HCT116 (cell line): ENCODE measurements around the gene PIGA. TPM values are rescaled to one million over a fixed set of nuclear protein-coding genes. Genes with fewer than 3 reads are reported as not detected.

Experiments used
- ATAC-seq: fragments of 200-7000 bp; cut with Tn5 transposase; 2 replicates; pipeline ENCODE4 v1.9.1; 2020; ENCODE audit warnings: mild to moderate bottlenecking, moderate library complexity
- BruUV-seq: library from RNA; stranded (reverse); fragments of 400-500 nt; replicated peaks from 2 replicates; lab custom pipeline; 2021; lab: Mats Ljungman, UMichigan
- CTCF ChIA-PET: fragments of 300-600 bp; sonication (Branson Sonifier 250); formaldehyde crosslinking; loops from one replicate; lab custom pipeline; 2021; ENCODE audit warnings: antibody characterized with exemption; lab: Charles Lee
- POLR2A ChIA-PET: fragments of 300-600, 350-600 bp; sonication (Branson Sonifier 250); formaldehyde crosslinking; loops from one replicate; lab custom pipeline; 2021; ENCODE audit warnings: antibody characterized with exemption; lab: Charles Lee
- RAD21 ChIA-PET, 2 experiments: fragments of 300-600 bp; sonication (Branson Sonifier 250); formaldehyde crosslinking; loops; one replicate each; lab custom pipeline; 2023; ENCODE audit warnings: low total read pairs in 2 of 2; ENCODE audit not compliant: uncharacterized antibody in 2 of 2, unreplicated experiment in 2 of 2, low non-redundant PET in 1 of 2; lab: Charles Lee
- DNase-seq: peaks from one replicate; pipeline ENCODE4 v3.0.0-alpha.2; 2010; ENCODE audit warnings: low read depth, low spot score
- H2AFZ ChIP-seq: fragments of 200-600 bp; shearing (Covaris generic), sonication (generic); 2 replicates; pipeline ENCODE4 v1.6.1; 2017; ENCODE audit warnings: low read depth, mixed run types, mixed read lengths, antibody characterized with exemption, low read length; ENCODE audit not compliant: poor library complexity, severe bottlenecking
- H3K27ac ChIP-seq: 2 replicates; pipeline ENCODE4 v1.5.1; 2012; ENCODE audit warnings: low read depth, low read length
- H3K27me3 ChIP-seq: fragments of 200-600 bp; sonication (generic); 2 replicates; pipeline ENCODE4 v1.6.1; 2016; ENCODE audit warnings: mixed run types, low read length, mixed read lengths; ENCODE audit not compliant: insufficient read depth
- H3K36me3 ChIP-seq, 2 experiments: fragments of 200-500 bp in 1 of 2; fragments of 200-600 bp in 1 of 2; sonication (Bioruptor generic) in 1 of 2; sonication (generic) in 1 of 2; 2 replicates each; pipeline versions ENCODE4 v1.5.1 to v1.6.1; 2014 to 2016; ENCODE audit warnings: low read length in 2 of 2, inconsistent platforms in 1 of 2, mixed read lengths in 1 of 2, mixed run types in 1 of 2; ENCODE audit not compliant: insufficient read depth in 2 of 2, control insufficient read depth in 1 of 2
- H3K4me1 ChIP-seq, 2 experiments: fragments of 200-600 bp in 1 of 2; sonication (generic) in 1 of 2; 2 replicates each; pipeline versions ENCODE4 v1.5.1 to v1.6.1; 2012 to 2017; ENCODE audit warnings: low read length in 2 of 2, inconsistent platforms in 1 of 2, mild to moderate bottlenecking in 1 of 2, mixed read lengths in 1 of 2, mixed run types in 1 of 2, moderate library complexity in 1 of 2; ENCODE audit not compliant: insufficient read depth in 2 of 2, control insufficient read depth in 1 of 2
- H3K4me2 ChIP-seq: fragments of 200-600 bp; sonication (generic); 2 replicates; pipeline ENCODE4 v1.6.1; 2017; ENCODE audit warnings: mixed run types, low read length, mixed read lengths
- H3K4me3 ChIP-seq, 2 experiments: fragments of 200-600 bp in 1 of 2; sonication (generic) in 1 of 2; replicated peaks in 1 of 2; 2 replicates each; pipeline ENCODE4 v1.5.1; 2011 to 2016; ENCODE audit warnings: low read length in 2 of 2, control low read depth in 1 of 2, low read depth in 1 of 2, mild to moderate bottlenecking in 1 of 2, mixed read lengths in 1 of 2, mixed run types in 1 of 2
- H3K79me2 ChIP-seq: fragments of 200-600 bp; sonication (generic); 2 replicates; pipeline ENCODE4 v1.6.1; 2017; ENCODE audit warnings: mild to moderate bottlenecking, mixed run types, low read length, moderate library complexity, mixed read lengths; ENCODE audit not compliant: insufficient read depth
- H3K9ac ChIP-seq: fragments of 200-600 bp; sonication (generic); 2 replicates; pipeline ENCODE4 v1.6.1; 2016; ENCODE audit warnings: low read length, mixed read lengths
- H3K9me2 ChIP-seq: fragments of 200-600 bp; sonication (generic), shearing (Covaris generic); 2 replicates; pipeline ENCODE4 v1.6.1; 2017; ENCODE audit warnings: mixed run types, mild to moderate bottlenecking, moderate library complexity; ENCODE audit not compliant: insufficient read depth
- H3K9me3 ChIP-seq, 2 experiments: fragments of 200-500 bp in 1 of 2; fragments of 200-600 bp in 1 of 2; sonication (Bioruptor generic) in 1 of 2; sonication (generic) in 1 of 2; 2 replicates each; pipeline ENCODE4 v1.6.1; 2014 to 2017; ENCODE audit warnings: low read length in 2 of 2, mixed read lengths in 2 of 2, inconsistent platforms in 1 of 2, low read depth in 1 of 2, mild to moderate bottlenecking in 1 of 2, mixed run types in 1 of 2, moderate library complexity in 1 of 2; ENCODE audit not compliant: control insufficient read depth in 1 of 2, insufficient read depth in 1 of 2
- H4K20me1 ChIP-seq: fragments of 200-600 bp; sonication (generic), shearing (Covaris generic); 2 replicates; pipeline ENCODE4 v1.6.1; 2017; ENCODE audit warnings: mixed run types, mild to moderate bottlenecking, moderate library complexity; ENCODE audit not compliant: insufficient read depth
- ATF3 ChIP-seq: IDR thresholded peaks from 2 replicates; pipeline ENCODE4 v1.6.1; 2012
- CEBPB ChIP-seq: IDR thresholded peaks from 2 replicates; pipeline ENCODE4 v1.6.1; 2012; ENCODE audit warnings: low read depth
- CTCF ChIP-seq, 3 experiments: fragments of 200-600 bp in 1 of 3; sonication (generic) in 1 of 3; IDR thresholded peaks in 2 of 3; conservative IDR thresholded peaks in 1 of 3; 2 replicates each; pipeline ENCODE4 v1.5.1; 2012 to 2017; ENCODE audit warnings: low read depth in 2 of 3, low read length in 2 of 3, antibody characterized with exemption in 1 of 3, borderline replicate concordance in 1 of 3, control low read depth in 1 of 3, mild to moderate bottlenecking in 1 of 3, mixed read lengths in 1 of 3, mixed run types in 1 of 3, moderate library complexity in 1 of 3; ENCODE audit not compliant: insufficient read depth in 1 of 3
- EGR1 ChIP-seq: IDR thresholded peaks from 2 replicates; pipeline ENCODE4 v1.6.1; 2012; ENCODE audit warnings: low read depth
- ELF1 ChIP-seq: IDR thresholded peaks from 2 replicates; pipeline ENCODE4 v1.6.1; 2012; ENCODE audit warnings: low read depth, borderline replicate concordance
- EZH2 ChIP-seq: fragments of 200-600 bp; sonication (generic); IDR thresholded peaks from 2 replicates; pipeline ENCODE4 v1.6.1; 2017; ENCODE audit warnings: antibody characterized with exemption, mixed run types
- MAX ChIP-seq: IDR thresholded peaks from 2 replicates; pipeline ENCODE4 v1.6.1; 2012
- POLR2A ChIP-seq: IDR thresholded peaks from 2 replicates; pipeline ENCODE4 v1.7.0; 2011; ENCODE audit warnings: borderline replicate concordance; ENCODE audit not compliant: insufficient read depth, insufficient read length; ENCODE audit errors: extremely low read depth
- RAD21 ChIP-seq: IDR thresholded peaks from 2 replicates; pipeline ENCODE4 v1.6.1; 2012; ENCODE audit warnings: low read depth, mild to moderate bottlenecking
- REST ChIP-seq: IDR thresholded peaks from 2 replicates; pipeline ENCODE4 v1.6.1; 2012; ENCODE audit warnings: low read depth
- SIN3A ChIP-seq: IDR thresholded peaks from 2 replicates; pipeline ENCODE4 v1.6.1; 2012; ENCODE audit warnings: low read depth
- ZNF274 ChIP-seq: fragments of 200-500 bp; sonication (Bioruptor generic); IDR thresholded peaks from 2 replicates; pipeline ENCODE4 v1.6.1; 2014; ENCODE audit warnings: mild to moderate bottlenecking, low read depth, low read length, inconsistent platforms
- intact Hi-C: fragments of 100-400 bp; cut with micrococcal nuclease; formaldehyde crosslinking; loops from 2 replicates; pipeline ENCODE4 v1.10.0; 2022
- total RNA-seq: library from RNA; stranded (reverse); gene quantifications from one replicate; pipeline ENCODE4 v1.2.1, GENCODE V29; 2021; ENCODE audit not compliant: unreplicated experiment

The PIGA gene
- total RNA-seq, 1 experiment from 2014 or later, result 12.7 TPM

GRCh38 chrX:15382813-15383212, 47.5 kb upstream of the PIGA start:
- BruUV-seq, result no TSS peak
- RAD21 ChIA-PET, result no interaction called here
- H2AFZ ChIP-seq, result no peak overlapping the region
- TF ChIP-seq EGR1 (no peak), SIN3A (no peak), RAD21 (no peak), CTCF (IDR thresholded peaks at IDR 0.05 in 2 of 3, conservative IDR thresholded peaks at IDR 0.05 in 1 of 3; ENCODE audit: borderline replicate concordance in 1 of 3, insufficient read depth in 1 of 3, low read depth in 2 of 3, low read length in 2 of 3) (peak in 1 of 3 experiments; percentile 36; a peak in 2 of 6 replicates), ELF1 (no peak), ATF3 (no peak)
- POLR2A ChIA-PET, result no interaction called here
- no peaks in the 10 kb centered on the region for H3K9me3 ChIP-seq
- ATAC-seq (no peak), DNase-seq (no peak)
- no peaks in the 10 kb centered on the region for H3K27me3 ChIP-seq
- H3K4me3 ChIP-seq, result no peak overlapping the region
- H4K20me1 ChIP-seq, result no peaks in the 10 kb centered on the region
- no peak overlapping the region for H3K27ac ChIP-seq
- CTCF ChIA-PET, result interaction anchor here (1.3 kb wide), 1 partner anchor 10 kb away, joined by 3 read pairs; no protein-coding TSS in a partner anchor
- H3K9me2 ChIP-seq, result no peaks in the 10 kb centered on the region
- intact Hi-C loops, result no loop called here
- H3K4me2 ChIP-seq, result no peak overlapping the region
- H3K4me1 ChIP-seq, result no peaks in the 10 kb centered on the region
- no peaks in the 10 kb centered on the region for H3K36me3 ChIP-seq
- H3K9ac ChIP-seq, result no peak overlapping the region
- H3K79me2 ChIP-seq, result no peaks in the 10 kb centered on the region

- RAD21 ChIA-PET, result no interaction called here
These were observed 41.6 kb upstream of the PIGA start for GRCh38 chrX:15376956-15377355.

More at GRCh38 chrX:15376956-15377355, 41.6 kb upstream of the PIGA start:
- no peak overlapping the region for H2AFZ ChIP-seq
- no peaks in the 10 kb centered on the region for H3K79me2 ChIP-seq
- no peak overlapping the region for H3K9ac ChIP-seq
- H4K20me1 ChIP-seq, result no peaks in the 10 kb centered on the region
- no peaks in the 10 kb centered on the region for H3K27me3 ChIP-seq
- H3K9me3 ChIP-seq, result no peaks in the 10 kb centered on the region
- H3K4me1 ChIP-seq, result no peaks in the 10 kb centered on the region
- intact Hi-C loops, result no loop called here
- DNase-seq (no peak), ATAC-seq (no peak)
- no TSS peak for BruUV-seq
- ChIA-PET CTCF (no interaction called here), POLR2A (no interaction called here)
- no peaks in the 10 kb centered on the region for H3K9me2 ChIP-seq
- H3K36me3 ChIP-seq, result no peaks in the 10 kb centered on the region
- no peak overlapping the region for H3K4me3 ChIP-seq
- TF ChIP-seq ATF3 (no peak), RAD21 (no peak), REST (no peak), EZH2 (no peak), POLR2A (no peak), ELF1 (no peak), CEBPB (no peak), EGR1 (no peak), ZNF274 (no peak), MAX (no peak)
- H3K4me2 ChIP-seq, result no peak overlapping the region
- no peak overlapping the region for H3K27ac ChIP-seq
